Measurements from ENCODE around the gene DLX4. TPM values are rescaled to one million over a fixed set of nuclear protein-coding genes. Genes with fewer than 3 reads are reported as not detected.

DLX4 gene
- total RNA-seq, 2 donors from 2014 or later, result 0.71 TPM; not detected in 1

DNA sequence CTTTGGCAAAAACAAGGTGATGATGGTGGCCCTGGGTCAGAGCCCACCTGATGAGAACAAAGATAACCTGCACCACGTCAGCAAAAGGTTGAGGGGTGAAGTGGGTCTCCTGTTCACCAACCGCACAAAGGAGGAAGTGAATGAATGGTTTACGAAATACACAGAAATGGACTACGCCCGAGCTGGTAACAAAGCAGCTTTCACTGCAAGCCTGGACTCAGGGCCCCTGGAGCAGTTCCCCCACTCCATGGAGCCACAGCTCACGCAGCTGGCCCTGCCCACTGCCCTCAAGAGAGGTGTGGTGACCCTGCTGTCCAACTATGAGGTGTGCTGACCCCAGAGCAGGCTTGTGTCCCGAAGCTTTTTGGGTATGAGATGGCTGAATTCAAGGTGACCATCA is 29.7 kb upstream of the DLX4 start:
- TF ChIP-seq, protein P1, sequence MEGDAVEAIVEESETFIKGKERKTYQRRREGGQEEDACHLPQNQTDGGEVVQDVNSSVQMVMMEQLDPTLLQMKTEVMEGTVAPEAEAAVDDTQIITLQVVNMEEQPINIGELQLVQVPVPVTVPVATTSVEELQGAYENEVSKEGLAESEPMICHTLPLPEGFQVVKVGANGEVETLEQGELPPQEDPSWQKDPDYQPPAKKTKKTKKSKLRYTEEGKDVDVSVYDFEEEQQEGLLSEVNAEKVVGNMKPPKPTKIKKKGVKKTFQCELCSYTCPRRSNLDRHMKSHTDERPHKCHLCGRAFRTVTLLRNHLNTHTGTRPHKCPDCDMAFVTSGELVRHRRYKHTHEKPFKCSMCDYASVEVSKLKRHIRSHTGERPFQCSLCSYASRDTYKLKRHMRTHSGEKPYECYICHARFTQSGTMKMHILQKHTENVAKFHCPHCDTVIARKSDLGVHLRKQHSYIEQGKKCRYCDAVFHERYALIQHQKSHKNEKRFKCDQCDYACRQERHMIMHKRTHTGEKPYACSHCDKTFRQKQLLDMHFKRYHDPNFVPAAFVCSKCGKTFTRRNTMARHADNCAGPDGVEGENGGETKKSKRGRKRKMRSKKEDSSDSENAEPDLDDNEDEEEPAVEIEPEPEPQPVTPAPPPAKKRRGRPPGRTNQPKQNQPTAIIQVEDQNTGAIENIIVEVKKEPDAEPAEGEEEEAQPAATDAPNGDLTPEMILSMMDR (IDR thresholded peaks at IDR 0.05), result no peak
- no peak for DNase-seq (ENCODE audit: low spot score)

DNA sequence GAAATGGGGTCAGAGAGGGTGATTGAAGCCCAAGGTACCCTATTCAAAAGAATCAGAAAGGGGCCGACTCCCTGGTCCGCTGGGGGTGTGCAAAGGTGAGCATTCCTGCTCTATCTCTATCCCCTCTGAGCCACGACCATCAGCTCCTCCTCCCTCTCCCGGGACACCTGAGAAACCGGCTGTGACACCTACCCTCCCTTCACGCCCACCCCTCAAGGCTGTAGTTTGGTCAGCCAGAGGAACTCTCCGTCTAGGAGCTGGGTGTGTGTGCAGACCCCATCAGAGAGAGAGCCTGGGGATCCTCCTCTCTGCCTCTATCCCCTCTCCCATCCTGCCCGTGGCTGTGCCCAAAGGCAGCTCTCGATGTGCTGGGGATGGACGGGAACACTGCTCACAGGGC is 27.6 kb upstream of the DLX4 start:
- no peaks in the 10 kb centered on the region for H3K36me3 ChIP-seq
- H3K4me1 ChIP-seq, result no peaks in the 10 kb centered on the region
- no peaks in the 10 kb centered on the region for H3K9me3 ChIP-seq
- no peak overlapping the region for H3K4me3 ChIP-seq
- H3K27me3 ChIP-seq, result no peaks in the 10 kb centered on the region
- DNase-seq (ENCODE audit: low spot score), result no peak
- no peak overlapping the region for H3K27ac ChIP-seq
- TF ChIP-seq, protein P1 (IDR thresholded peaks at IDR 0.05), result no peak

More for the DNA sequence above, 29.7 kb upstream of the DLX4 start:
- H3K27me3 ChIP-seq, result no peaks in the 10 kb centered on the region
- H3K27ac ChIP-seq, result no peak overlapping the region
- H3K4me3 ChIP-seq, result no peak overlapping the region
- H3K4me1 ChIP-seq, result no peaks in the 10 kb centered on the region
- H3K36me3 ChIP-seq, result no peaks in the 10 kb centered on the region
- H3K9me3 ChIP-seq, result no peaks in the 10 kb centered on the region

DNA sequence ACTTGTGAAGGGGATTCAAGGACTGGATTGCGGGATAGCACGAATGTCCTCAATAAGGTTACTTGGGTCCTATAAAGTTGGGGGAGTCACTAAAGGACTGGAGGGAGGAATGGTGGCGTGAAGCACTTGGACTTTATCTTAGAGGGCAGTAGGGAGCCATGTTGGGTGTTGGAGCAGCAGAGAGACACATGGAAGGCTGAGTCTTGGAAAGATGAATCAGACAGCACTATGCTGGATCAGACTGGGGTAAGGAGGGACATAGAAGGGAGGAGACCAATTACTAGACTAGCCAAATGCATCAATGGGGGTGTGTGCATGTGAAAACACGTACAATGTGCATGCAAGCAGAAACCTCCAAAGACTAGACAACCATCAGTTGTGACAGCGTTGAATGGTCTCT is 26.0 kb upstream of the DLX4 start:
- Histone ChIP-seq H3K36me3 (no peaks in the 10 kb centered on the region), H3K9me3 (no peaks in the 10 kb centered on the region), H3K4me1 (no peaks in the 10 kb centered on the region), H3K4me3 (no peak overlapping the region), H3K27ac (no peak overlapping the region), H3K27me3 (no peaks in the 10 kb centered on the region)
- TF ChIP-seq, protein P1 (IDR thresholded peaks at IDR 0.05), result no peak
- DNase-seq (ENCODE audit: low spot score), result no peak

DNA sequence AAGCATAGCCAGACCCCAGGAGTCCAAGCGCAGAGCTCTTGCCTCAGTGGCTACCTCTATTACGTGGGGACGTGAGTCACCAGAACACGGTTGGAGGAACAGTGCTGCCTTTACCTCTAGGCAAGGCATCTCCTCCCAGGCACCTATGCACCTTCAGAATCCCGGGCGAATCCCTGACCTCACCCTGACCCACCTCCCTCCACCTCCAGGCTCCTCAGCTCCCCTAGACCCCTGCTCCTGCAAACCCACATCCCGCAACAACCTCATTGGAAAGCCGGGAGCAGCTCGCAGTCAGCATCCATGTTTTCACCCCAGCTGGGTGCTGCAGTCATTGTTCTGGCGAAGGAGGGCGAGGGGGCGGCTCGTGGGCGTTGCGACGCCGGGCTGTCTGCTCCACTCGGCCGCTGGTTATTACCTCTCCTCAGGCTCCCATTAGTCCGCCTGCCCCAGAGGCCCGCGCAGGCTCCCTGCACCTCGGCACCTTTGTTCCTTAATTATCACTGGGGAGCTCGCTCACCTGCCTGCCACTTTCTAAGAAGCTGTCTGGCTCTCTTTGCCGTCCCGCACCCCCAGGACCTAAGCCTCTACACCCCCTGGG is 24.6 kb upstream of the DLX4 start:
- TF ChIP-seq, protein P1 (IDR thresholded peaks at IDR 0.05), result no peak
- H3K4me1 ChIP-seq, result no peaks in the 10 kb centered on the region
- no peak overlapping the region for H3K27ac ChIP-seq
- no peak for DNase-seq (ENCODE audit: low spot score)
- no peaks in the 10 kb centered on the region for H3K36me3 ChIP-seq
- no peaks in the 10 kb centered on the region for H3K27me3 ChIP-seq
- H3K4me3 ChIP-seq, result no peak overlapping the region
- H3K9me3 ChIP-seq, result no peaks in the 10 kb centered on the region

DNA sequence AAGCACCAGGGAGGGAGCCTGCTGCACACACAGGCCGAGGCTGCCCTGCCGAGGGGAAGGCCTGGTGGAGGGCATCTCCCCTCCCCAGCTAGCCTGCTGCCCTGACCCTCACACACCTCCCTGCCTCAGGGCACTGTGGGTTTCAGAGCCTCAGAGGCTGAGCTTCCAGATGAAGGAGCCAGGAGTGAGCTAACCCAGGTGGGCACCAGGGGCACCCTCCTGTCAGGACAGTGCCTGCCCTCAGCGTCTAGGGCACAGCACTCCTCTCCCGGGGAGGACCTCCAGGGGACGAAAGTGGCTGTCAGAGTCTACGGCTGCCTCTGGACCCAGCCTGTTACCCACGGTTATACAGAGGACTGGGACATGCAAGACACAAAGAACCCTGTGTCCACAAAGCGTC is 22.8 kb upstream of the DLX4 start:
- H3K4me1 ChIP-seq, result no peaks in the 10 kb centered on the region
- no peak for DNase-seq (ENCODE audit: low spot score)
- no peaks in the 10 kb centered on the region for H3K27me3 ChIP-seq
- TF ChIP-seq, protein P1 (IDR thresholded peaks at IDR 0.05), result no peak
- H3K36me3 ChIP-seq, result no peaks in the 10 kb centered on the region
- H3K27ac ChIP-seq, result no peak overlapping the region
- H3K4me3 ChIP-seq, result no peak overlapping the region
- no peaks in the 10 kb centered on the region for H3K9me3 ChIP-seq

DNA sequence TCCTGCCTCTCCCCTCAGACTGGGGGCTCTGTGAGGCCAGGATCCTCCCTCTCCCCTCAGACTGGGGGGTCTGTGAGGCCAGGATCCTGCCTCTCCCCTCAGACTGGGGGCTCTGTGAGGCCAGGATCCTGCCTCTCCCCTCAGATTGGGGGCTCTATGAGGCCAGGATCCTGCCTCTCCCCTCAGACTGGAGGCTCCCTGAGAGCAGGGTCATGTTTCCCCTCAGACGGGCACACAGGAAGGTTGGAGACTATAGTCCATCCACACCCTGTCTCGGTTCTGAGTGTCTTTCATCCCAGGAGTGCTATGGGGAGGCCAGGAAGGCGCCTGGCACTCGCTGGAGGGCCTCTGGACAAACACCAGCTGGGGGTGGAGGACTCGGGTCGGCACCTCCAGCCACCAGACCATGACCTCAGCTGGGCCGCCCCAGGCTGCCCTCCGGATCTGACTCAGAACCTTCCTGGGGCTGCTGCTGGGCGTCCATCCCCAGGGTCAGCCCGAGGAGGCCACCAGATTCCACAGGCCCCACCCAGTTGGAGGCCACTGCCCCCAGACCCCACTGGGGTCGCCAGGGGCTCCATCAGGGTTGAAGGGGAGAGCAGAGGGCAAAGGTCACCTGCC is 21.9 kb upstream of the DLX4 start:
- TF ChIP-seq, protein P1 (IDR thresholded peaks at IDR 0.05), result no peak
- H3K27me3 ChIP-seq, result no peaks in the 10 kb centered on the region
- no peak overlapping the region for H3K27ac ChIP-seq
- no peak overlapping the region for H3K4me3 ChIP-seq
- DNase-seq (ENCODE audit: low spot score), result no peak
- no peaks in the 10 kb centered on the region for H3K9me3 ChIP-seq
- no peaks in the 10 kb centered on the region for H3K4me1 ChIP-seq
- no peaks in the 10 kb centered on the region for H3K36me3 ChIP-seq
